ENCODE results near the gene TNS1.

TNS1 gene

GRCh38 chr2:217995731-217996231, 7.0 kb downstream of the TNS1 start:
- H3K27me3 ChIP-seq (ENCODE audit: insufficient read depth, low read length, poor library complexity, severe bottlenecking): no peaks in the 10 kb centered on the region
- H3K4me3 ChIP-seq (ENCODE audit: low read length, poor library complexity, severe bottlenecking): no peak overlapping the region
- no peaks in the 10 kb centered on the region for H3K4me1 ChIP-seq (ENCODE audit: insufficient read depth, low read length, poor library complexity, severe bottlenecking)
- no peaks in the 10 kb centered on the region for H3F3A ChIP-seq (ENCODE audit: low read depth)
- H3K36me3 ChIP-seq (ENCODE audit: insufficient read depth, low read length): no peaks in the 10 kb centered on the region
- H3K4me2 ChIP-seq (ENCODE audit: low read depth, low read length, poor library complexity, severe bottlenecking): no peak overlapping the region
- H3K9me3 ChIP-seq (ENCODE audit: insufficient read depth, low read depth, low read length): no peaks in the 10 kb centered on the region
- no peaks in the 10 kb centered on the region for H3K9me2 ChIP-seq (replicated peaks; ENCODE audit: low read depth, low read length)
- no peaks in the 10 kb centered on the region for H3K79me2 ChIP-seq (ENCODE audit: insufficient read depth, low read length)
- H4K20me1 ChIP-seq (ENCODE audit: insufficient read depth, low read length, poor library complexity, severe bottlenecking): no peaks in the 10 kb centered on the region
- no peak overlapping the region for H2AFZ ChIP-seq (ENCODE audit: low read length)
- TF ChIP-seq, protein P1, sequence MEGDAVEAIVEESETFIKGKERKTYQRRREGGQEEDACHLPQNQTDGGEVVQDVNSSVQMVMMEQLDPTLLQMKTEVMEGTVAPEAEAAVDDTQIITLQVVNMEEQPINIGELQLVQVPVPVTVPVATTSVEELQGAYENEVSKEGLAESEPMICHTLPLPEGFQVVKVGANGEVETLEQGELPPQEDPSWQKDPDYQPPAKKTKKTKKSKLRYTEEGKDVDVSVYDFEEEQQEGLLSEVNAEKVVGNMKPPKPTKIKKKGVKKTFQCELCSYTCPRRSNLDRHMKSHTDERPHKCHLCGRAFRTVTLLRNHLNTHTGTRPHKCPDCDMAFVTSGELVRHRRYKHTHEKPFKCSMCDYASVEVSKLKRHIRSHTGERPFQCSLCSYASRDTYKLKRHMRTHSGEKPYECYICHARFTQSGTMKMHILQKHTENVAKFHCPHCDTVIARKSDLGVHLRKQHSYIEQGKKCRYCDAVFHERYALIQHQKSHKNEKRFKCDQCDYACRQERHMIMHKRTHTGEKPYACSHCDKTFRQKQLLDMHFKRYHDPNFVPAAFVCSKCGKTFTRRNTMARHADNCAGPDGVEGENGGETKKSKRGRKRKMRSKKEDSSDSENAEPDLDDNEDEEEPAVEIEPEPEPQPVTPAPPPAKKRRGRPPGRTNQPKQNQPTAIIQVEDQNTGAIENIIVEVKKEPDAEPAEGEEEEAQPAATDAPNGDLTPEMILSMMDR (conservative IDR thresholded peaks at IDR 0.05; ENCODE audit: low read length): no peak
- no peak for TF ChIP-seq EZH2phosphoT487 (IDR thresholded peaks at IDR 0.05; ENCODE audit: borderline replicate concordance)
- no peak overlapping the region for H3K9ac ChIP-seq (ENCODE audit: low read depth, low read length, poor library complexity, severe bottlenecking)

GRCh38 chr2:217994776-217995274, 8.0 kb downstream of the TNS1 start:
- Histone ChIP-seq H3K9ac (ENCODE audit: low read depth, low read length, poor library complexity, severe bottlenecking) (no peak overlapping the region), H3K9me2 (replicated peaks; ENCODE audit: low read depth, low read length) (no peaks in the 10 kb centered on the region), H3K4me1 (ENCODE audit: insufficient read depth, low read length, poor library complexity, severe bottlenecking) (no peaks in the 10 kb centered on the region), H3K36me3 (ENCODE audit: insufficient read depth, low read length) (no peaks in the 10 kb centered on the region), H3F3A (ENCODE audit: low read depth) (no peaks in the 10 kb centered on the region), H3K27me3 (ENCODE audit: insufficient read depth, low read length, poor library complexity, severe bottlenecking) (no peaks in the 10 kb centered on the region), H2AFZ (ENCODE audit: low read length) (no peak overlapping the region), H3K9me3 (ENCODE audit: insufficient read depth, low read depth, low read length) (no peaks in the 10 kb centered on the region), H3K4me2 (ENCODE audit: low read depth, low read length, poor library complexity, severe bottlenecking) (no peak overlapping the region), H3K4me3 (ENCODE audit: low read length, poor library complexity, severe bottlenecking) (no peak overlapping the region), H3K79me2 (ENCODE audit: insufficient read depth, low read length) (no peaks in the 10 kb centered on the region), H4K20me1 (ENCODE audit: insufficient read depth, low read length, poor library complexity, severe bottlenecking) (no peaks in the 10 kb centered on the region)
- TF ChIP-seq EZH2phosphoT487 (IDR thresholded peaks at IDR 0.05; ENCODE audit: borderline replicate concordance): no peak
- TF ChIP-seq, protein P1 (conservative IDR thresholded peaks at IDR 0.05; ENCODE audit: low read length): no peak

GRCh38 chr2:217993817-217994463, 8.9 kb downstream of the TNS1 start:
- Histone ChIP-seq H4K20me1 (ENCODE audit: insufficient read depth, low read length, poor library complexity, severe bottlenecking) (no peaks in the 10 kb centered on the region), H3K27me3 (ENCODE audit: insufficient read depth, low read length, poor library complexity, severe bottlenecking) (no peaks in the 10 kb centered on the region), H2AFZ (ENCODE audit: low read length) (no peak overlapping the region), H3K79me2 (ENCODE audit: insufficient read depth, low read length) (no peaks in the 10 kb centered on the region), H3K36me3 (ENCODE audit: insufficient read depth, low read length) (no peaks in the 10 kb centered on the region), H3K9me3 (ENCODE audit: insufficient read depth, low read depth, low read length) (no peaks in the 10 kb centered on the region), H3F3A (ENCODE audit: low read depth) (no peaks in the 10 kb centered on the region), H3K4me3 (ENCODE audit: low read length, poor library complexity, severe bottlenecking) (no peak overlapping the region), H3K4me2 (ENCODE audit: low read depth, low read length, poor library complexity, severe bottlenecking) (no peak overlapping the region), H3K9ac (ENCODE audit: low read depth, low read length, poor library complexity, severe bottlenecking) (no peak overlapping the region), H3K9me2 (replicated peaks; ENCODE audit: low read depth, low read length) (no peaks in the 10 kb centered on the region), H3K4me1 (ENCODE audit: insufficient read depth, low read length, poor library complexity, severe bottlenecking) (no peaks in the 10 kb centered on the region)
- TF ChIP-seq, protein P1 (conservative IDR thresholded peaks at IDR 0.05; ENCODE audit: low read length): peak; percentile 82
- no peak for TF ChIP-seq EZH2phosphoT487 (IDR thresholded peaks at IDR 0.05; ENCODE audit: borderline replicate concordance)

Data from Loucy (cell line).